ENCODE data around the gene SRC. TPM values are rescaled to one million over a fixed set of nuclear protein-coding genes. Genes with fewer than 3 reads are reported as not detected.

Gene SRC
- polyA plus RNA-seq, 1 donor (not counting 4 experiments of a cell fraction or from before 2014, with no cell fraction given): 22.8 TPM

DNA sequence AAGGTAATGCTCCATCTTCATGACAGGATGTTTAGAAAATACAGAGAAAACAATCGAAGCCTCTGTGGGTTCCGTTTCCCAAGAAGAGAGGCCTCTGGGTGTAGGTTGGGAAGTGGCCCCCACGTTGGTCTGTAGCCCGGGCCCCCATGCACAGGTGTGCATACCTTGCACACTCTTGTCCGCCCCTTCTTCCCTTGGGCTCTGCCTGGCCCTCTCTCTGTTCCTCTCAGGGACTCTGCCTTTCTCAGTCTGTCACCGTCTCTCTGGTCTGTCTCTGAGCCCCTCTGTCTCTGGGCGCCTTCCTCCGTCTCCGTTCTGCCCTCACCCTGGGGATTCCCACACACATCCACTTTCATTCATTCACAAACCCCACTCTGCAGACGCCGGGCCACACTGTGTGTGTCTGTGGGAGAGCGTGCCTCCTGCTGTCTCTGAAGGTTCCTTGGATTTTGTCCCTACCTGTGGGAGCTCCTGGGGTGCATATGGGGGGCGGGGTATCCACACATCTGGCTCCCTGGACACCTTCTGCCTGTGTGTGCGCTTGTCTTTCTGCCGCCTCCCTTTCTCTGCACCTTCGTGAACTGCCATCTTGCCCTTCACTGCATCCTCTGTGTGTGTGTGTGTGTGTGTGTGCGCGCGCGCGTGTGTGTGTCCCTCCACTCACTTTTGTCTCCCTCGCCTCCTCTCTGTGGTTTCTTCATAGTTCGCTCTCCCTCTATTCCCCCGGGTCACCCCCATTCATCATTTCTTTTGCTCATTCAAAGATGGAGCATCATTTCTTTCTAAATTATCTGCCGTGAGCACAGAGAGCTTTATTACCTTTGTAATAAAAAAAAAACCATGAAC lies 75.3 kb downstream of the SRC start:
- Histone ChIP-seq H2AFZ (ENCODE audit: control insufficient read depth, low read length) (no peak overlapping the region), H3K79me2 (ENCODE audit: control insufficient read depth, insufficient read depth, low read length) (no peaks in the 10 kb centered on the region), H4K20me1 (ENCODE audit: control insufficient read depth, extremely low read depth, insufficient read depth, low read length) (peaks cover 7% of the 10 kb centered on the region), H3K4me1 (ENCODE audit: control insufficient read depth, extremely low read depth, insufficient read depth, low read length) (no peaks in the 10 kb centered on the region), H3K9me1 (ENCODE audit: control insufficient read depth, extremely low read depth, insufficient read depth, low read length) (no peaks in the 10 kb centered on the region), H3K9me3 (ENCODE audit: control insufficient read depth, low read depth, low read length) (no peaks in the 10 kb centered on the region), H3K4me2 (ENCODE audit: control insufficient read depth, extremely low read depth, insufficient read depth, low read depth, low read length) (no peak overlapping the region), H3K27ac (ENCODE audit: control insufficient read depth, insufficient read depth, low read length) (no peak overlapping the region), H3K9ac (ENCODE audit: control insufficient read depth, extremely low read depth, insufficient read depth, low read length) (no peak overlapping the region), H3K27me3 (ENCODE audit: control insufficient read depth, extremely low read depth, insufficient read depth, low read length) (peaks cover 75% of the 10 kb centered on the region), H3K36me3 (ENCODE audit: control insufficient read depth in 2 of 2, extremely low read depth in 1 of 2, insufficient read depth in 2 of 2, low read length in 2 of 2) (no peaks in the 10 kb centered on the region), H3K4me3 (ENCODE audit: control insufficient read depth in 2 of 3, extremely low read depth in 1 of 3, insufficient read depth in 2 of 3, low read depth in 1 of 3, low read length in 3 of 3) (no peak overlapping the region)
- TF ChIP-seq, protein P1, sequence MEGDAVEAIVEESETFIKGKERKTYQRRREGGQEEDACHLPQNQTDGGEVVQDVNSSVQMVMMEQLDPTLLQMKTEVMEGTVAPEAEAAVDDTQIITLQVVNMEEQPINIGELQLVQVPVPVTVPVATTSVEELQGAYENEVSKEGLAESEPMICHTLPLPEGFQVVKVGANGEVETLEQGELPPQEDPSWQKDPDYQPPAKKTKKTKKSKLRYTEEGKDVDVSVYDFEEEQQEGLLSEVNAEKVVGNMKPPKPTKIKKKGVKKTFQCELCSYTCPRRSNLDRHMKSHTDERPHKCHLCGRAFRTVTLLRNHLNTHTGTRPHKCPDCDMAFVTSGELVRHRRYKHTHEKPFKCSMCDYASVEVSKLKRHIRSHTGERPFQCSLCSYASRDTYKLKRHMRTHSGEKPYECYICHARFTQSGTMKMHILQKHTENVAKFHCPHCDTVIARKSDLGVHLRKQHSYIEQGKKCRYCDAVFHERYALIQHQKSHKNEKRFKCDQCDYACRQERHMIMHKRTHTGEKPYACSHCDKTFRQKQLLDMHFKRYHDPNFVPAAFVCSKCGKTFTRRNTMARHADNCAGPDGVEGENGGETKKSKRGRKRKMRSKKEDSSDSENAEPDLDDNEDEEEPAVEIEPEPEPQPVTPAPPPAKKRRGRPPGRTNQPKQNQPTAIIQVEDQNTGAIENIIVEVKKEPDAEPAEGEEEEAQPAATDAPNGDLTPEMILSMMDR (optimal IDR thresholded peaks at IDR 0.05 in 1 of 3, IDR thresholded peaks at IDR 0.05 in 1 of 3, conservative IDR thresholded peaks at IDR 0.05 in 1 of 3; ENCODE audit: extremely low read depth in 1 of 3, insufficient read depth in 2 of 3, low read length in 3 of 3): no peak
- no peak for TF ChIP-seq EZH2 (IDR thresholded peaks at IDR 0.05; ENCODE audit: low read length)
- dilution Hi-C loops (cut with MboI; ENCODE audit: extremely low pct_ligation_motif_present, low sequenced_read_pairs): no loop called here
- no peak for FAIRE-seq
- no peak for DNase-seq (ENCODE audit: low read depth, low spot score)

DNA sequence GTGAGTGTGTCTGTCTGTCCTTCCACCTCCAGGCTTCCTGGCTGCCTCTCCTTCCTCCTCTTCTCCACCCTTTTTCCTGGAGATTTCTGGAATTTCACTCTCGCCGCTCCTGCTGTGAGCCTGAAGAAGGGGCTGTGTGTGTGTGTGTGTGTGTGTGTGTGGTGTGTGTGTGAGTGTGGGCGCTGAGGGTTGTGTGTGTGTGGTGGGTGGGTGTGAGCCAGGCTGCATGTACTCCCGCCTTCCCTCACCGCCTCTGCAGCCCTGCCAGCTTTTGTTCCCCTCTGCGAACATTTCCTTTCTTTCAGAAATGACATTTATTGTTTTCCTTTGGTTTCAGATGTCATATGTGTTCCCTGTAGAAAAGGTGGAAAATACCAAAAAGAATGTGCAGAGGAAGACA lies 76.0 kb downstream of the SRC start:
- Histone ChIP-seq H3K36me3 (ENCODE audit: control insufficient read depth in 2 of 2, extremely low read depth in 1 of 2, insufficient read depth in 2 of 2, low read length in 2 of 2) (no peaks in the 10 kb centered on the region), H3K9me1 (ENCODE audit: control insufficient read depth, extremely low read depth, insufficient read depth, low read length) (no peaks in the 10 kb centered on the region), H3K27me3 (ENCODE audit: control insufficient read depth, extremely low read depth, insufficient read depth, low read length) (peaks cover 69% of the 10 kb centered on the region), H3K79me2 (ENCODE audit: control insufficient read depth, insufficient read depth, low read length) (no peaks in the 10 kb centered on the region), H3K4me2 (ENCODE audit: control insufficient read depth, extremely low read depth, insufficient read depth, low read depth, low read length) (no peak overlapping the region), H4K20me1 (ENCODE audit: control insufficient read depth, extremely low read depth, insufficient read depth, low read length) (peaks cover 7% of the 10 kb centered on the region), H3K27ac (ENCODE audit: control insufficient read depth, insufficient read depth, low read length) (no peak overlapping the region), H2AFZ (ENCODE audit: control insufficient read depth, low read length) (no peak overlapping the region), H3K9ac (ENCODE audit: control insufficient read depth, extremely low read depth, insufficient read depth, low read length) (no peak overlapping the region), H3K9me3 (ENCODE audit: control insufficient read depth, low read depth, low read length) (no peaks in the 10 kb centered on the region), H3K4me3 (ENCODE audit: control insufficient read depth in 2 of 3, extremely low read depth in 1 of 3, insufficient read depth in 2 of 3, low read depth in 1 of 3, low read length in 3 of 3) (no peak overlapping the region), H3K4me1 (ENCODE audit: control insufficient read depth, extremely low read depth, insufficient read depth, low read length) (no peaks in the 10 kb centered on the region)
- TF ChIP-seq, protein P1 (optimal IDR thresholded peaks at IDR 0.05 in 1 of 3, IDR thresholded peaks at IDR 0.05 in 1 of 3, conservative IDR thresholded peaks at IDR 0.05 in 1 of 3; ENCODE audit: extremely low read depth in 1 of 3, insufficient read depth in 2 of 3, low read length in 3 of 3): no peak
- TF ChIP-seq EZH2 (IDR thresholded peaks at IDR 0.05; ENCODE audit: low read length): no peak
- DNase-seq (ENCODE audit: low read depth, low spot score) (no peak), FAIRE-seq (no peak)
- dilution Hi-C loops (cut with MboI; ENCODE audit: extremely low pct_ligation_motif_present, low sequenced_read_pairs): no loop called here
